GM03348 (cell line): ENCODE data around the gene TNP1.

Experiments used
- DNase-seq: peaks from one replicate; pipeline ENCODE4 v3.0.0; 2012; ENCODE audit warnings: low spot score

TNP1 gene

DNA sequence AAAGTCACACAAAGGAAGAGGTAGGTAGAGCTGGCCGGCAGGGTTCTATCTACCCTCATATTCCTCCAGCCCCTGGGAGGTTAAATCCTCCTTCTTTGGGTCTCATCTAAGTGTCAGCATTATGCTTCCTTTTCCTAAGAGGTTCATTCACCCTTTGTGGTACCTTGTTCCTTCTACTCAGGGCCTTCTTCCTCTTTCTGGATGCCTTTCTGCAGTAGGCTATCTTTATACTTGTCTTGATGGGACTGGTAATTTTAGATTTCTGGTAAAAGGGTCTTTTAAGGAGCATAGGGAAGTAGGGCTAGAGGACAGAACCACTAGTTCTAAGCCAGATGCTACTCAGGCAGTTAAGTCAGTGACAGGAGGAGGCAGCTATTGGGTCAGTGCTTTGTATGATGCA lies 13.7 kb upstream of the TNP1 start:
- DNase-seq = no peak

DNA sequence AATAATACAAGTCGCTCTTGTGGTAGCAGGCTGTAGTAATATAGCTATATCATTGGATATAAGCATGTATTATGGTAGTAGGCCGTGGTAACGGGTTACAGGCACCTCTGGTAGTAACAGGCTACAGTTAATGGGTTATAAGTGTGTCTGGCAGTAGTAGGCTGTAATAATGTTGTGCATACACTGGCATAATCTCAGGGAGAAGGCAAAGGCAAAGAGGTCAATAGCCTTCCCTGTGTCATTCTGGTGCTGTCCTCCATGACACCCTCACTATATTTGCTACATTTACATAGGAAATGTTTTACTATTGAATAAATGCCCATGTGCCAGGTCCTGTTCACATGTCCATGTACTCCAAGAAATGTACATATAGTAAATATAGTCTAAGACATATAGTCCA lies 12.8 kb upstream of the TNP1 start:
- DNase-seq = no peak

DNA sequence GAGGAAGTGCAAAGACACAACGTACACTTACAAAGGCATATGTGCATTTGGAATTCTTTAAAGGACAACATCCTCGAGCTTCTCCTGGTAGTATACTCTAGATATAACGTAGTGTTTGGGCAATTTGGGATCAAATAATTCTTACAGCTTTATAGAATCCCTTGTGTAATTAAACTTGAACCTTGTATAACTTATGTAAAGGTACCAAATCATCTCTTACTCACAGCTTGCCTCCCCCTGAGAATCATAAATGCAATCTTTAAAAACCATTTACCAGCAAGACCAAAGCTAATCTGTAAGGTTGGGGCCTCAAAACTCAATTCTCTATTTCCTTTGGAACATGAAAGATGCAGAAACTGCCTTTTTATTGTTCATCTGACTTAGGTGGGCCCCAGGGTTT lies 12.2 kb upstream of the TNP1 start:
- no peak for DNase-seq

- DNase-seq = no peak
Observed at GRCh38 chr2:216871333-216871934, 11.6 kb upstream of the TNP1 start.

DNA sequence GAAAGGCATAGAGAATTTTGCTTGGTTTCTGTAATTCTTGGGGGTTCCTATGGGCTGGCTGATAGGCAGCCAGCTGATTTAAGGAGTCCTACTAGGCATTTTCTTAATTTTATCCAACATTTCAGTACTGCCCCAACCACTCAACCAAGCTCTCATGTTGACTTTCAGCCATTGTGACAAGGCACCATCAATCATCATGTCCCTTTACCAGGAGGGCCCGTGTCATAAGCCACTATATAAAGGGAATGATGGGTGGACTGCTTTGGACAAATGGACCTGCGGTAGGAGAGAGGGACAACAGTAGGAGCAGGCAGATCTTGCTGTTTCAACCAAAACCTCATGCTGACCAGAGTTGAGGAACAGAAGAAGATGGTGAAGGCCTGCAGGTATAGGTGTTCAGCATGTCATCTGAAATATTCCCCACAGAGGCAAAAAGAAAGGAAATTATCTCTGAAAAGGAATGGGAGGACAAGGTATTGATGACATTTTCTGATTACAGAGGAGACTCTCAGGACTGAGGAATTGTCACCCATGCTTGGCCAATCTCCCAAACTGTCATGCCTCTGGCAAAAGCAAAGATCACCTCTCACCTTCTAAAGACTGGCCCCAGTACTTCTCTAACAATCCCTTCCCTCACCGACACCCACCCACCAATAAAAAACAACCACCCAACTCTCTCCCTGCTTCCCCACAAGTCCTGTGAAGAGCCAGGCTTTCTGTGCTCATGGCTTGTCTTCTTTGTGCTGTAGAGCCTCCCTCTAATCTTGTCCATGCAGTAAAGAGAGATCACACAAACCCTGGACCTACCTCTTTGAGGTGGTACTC lies 10.9 kb upstream of the TNP1 start:
- DNase-seq = no peak

GRCh38 chr2:216866515-216867095 lies 6.7 kb upstream of the TNP1 start:
- DNase-seq = no peak

- DNase-seq = no peak
Observed at GRCh38 chr2:216865658-216866057, 5.8 kb upstream of the TNP1 start.

DNA sequence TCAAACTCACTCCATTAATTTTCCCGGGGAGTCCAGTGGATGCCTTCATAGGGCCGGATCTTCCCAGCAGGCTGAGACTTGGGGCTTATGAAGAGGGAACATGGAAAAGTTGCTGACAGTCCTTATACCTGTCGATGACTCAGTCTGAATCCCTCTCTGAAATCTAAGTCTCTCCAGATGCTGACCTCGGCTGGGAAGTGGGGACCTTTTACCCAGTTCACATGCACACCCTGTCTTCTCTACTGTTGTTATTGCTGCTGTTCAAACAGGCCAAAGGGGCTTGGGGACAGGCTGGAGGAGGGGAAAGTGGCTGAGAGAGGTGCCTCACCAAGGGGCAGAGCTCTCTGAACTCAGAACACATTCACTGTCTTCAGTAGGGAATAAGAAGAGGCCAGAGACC lies 4.1 kb upstream of the TNP1 start:
- DNase-seq = no peak

GRCh38 chr2:216862628-216863398 lies 2.9 kb upstream of the TNP1 start:
- DNase-seq = no peak

DNA sequence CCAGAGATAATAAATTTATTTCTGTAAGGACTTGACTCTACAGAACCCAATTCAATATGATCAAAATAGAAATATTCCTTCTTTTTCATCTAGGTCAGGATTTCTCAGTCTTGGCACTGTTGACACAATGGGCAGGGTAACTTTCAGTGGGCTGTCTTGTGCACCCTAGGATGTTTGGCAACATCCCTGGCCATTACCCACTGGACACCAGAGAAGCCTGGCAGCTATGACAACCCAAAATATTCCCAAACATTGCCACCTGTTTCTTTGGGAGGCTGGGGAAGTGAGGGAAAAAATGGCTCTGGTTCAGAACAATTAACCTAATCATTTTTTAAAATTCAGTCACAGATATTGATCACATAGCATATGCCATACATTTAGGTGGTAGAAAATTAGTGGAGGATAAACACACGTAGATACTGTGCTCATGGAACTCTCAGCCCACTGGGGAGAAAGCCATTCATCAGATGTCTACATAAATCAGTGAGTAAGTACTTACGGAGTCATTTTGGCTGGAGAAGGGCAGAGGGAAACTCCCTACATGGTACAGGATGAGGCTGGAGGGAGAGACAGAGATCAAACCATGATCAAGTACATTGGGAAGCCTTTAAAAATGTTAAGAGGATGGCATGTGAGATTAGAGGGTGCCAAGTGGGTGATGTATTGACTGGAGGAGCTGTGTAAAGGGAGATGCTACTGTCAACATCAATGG lies 718 bp upstream of the TNP1 start:
- no peak for DNase-seq

GRCh38 chr2:216858312-216858711 lies 1.6 kb downstream of the TNP1 start:
- no peak for DNase-seq

GRCh38 chr2:216857131-216857550 lies 2.7 kb downstream of the TNP1 start:
- DNase-seq = peak; percentile 31

DNA sequence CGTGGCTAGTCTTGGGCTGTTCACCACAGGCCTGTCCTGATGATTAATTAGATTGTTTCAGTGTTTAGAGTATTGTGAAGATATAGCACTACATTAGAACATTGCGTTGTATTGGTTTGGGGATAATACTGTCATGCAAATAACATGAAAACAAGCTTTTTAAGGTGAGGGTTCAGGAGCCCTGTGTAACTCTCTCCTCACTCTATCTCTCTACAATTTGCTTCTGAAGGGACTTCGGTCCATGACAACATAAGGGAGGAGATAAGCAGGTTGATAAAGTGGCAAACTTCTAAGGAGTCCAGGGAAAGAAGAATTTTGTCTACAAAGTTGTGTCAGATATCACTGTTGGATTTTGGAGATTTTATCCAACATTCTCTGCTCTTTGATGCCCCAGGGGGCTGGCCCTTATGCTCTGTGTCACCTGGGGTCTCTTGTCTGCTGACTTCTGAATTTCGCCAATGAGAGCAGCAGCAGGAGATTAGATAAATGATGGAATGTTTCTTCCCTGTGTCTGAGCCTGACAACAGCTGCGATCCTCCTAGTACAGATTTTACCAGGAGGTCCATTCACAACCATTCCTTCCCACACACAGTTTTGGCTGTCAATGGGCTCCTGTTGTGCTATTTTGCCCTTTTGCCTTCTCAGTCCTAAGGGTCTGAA lies 3.3 kb downstream of the TNP1 start:
- no peak for DNase-seq

- DNase-seq = no peak
Observed at GRCh38 chr2:216855605-216856004, 4.3 kb downstream of the TNP1 start.

DNA sequence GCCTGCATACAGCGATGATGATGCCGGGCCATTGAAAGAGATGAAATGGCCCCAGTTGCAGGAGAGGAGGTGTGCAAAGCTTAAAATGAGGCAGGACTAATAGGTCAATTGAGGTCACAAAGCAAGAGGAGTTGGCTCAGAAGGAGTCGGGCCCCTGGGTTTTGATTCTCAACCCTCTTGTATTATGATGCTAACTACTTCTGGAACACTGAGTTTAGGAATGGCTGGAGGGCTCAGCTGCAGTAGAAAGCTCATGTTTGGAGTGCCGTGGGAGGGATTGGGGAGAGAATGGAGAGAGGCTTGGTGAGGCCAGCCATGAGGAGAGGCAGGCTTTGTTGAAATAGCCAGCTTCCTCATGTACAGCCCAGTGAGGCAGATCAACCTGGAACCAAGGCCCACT lies 4.8 kb downstream of the TNP1 start:
- no peak for DNase-seq

GRCh38 chr2:216851486-216852090 lies 8.3 kb downstream of the TNP1 start:
- DNase-seq = no peak

DNA sequence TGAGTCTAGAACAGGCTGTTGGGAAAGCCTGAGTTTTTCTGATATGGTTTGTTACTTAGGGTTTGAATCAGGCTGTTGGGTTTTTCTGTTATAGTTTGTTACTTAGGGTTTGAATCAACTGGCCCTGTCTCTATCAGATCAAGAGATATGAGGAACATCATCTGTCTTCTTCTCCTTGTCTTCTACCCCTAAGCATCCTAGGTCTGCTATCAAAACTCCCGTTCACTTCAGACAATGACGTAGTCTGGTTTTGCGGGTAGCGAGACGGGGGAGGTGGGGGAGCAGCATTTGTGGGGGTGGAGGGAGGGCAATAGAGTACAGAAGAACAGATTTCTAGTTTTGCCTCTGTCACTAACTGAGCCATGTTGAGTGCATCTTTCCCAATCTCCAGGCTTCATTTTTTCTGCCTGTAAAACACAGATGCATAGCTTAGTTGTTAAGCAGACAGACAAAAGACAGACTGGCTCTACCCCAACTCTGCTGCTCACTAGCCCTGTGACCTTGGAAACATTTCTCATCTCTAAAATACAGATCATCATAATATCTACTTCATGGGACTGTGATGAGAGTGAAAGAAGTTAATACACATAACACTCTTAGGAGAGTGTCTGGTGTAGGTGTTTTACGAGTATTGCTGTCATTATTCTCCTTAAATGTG lies 9.1 kb downstream of the TNP1 start:
- no peak for DNase-seq

- no peak for DNase-seq
Observed at GRCh38 chr2:216849987-216850386, 9.9 kb downstream of the TNP1 start.

GRCh38 chr2:216845426-216845825 lies 14.4 kb downstream of the TNP1 start:
- no peak for DNase-seq

DNA sequence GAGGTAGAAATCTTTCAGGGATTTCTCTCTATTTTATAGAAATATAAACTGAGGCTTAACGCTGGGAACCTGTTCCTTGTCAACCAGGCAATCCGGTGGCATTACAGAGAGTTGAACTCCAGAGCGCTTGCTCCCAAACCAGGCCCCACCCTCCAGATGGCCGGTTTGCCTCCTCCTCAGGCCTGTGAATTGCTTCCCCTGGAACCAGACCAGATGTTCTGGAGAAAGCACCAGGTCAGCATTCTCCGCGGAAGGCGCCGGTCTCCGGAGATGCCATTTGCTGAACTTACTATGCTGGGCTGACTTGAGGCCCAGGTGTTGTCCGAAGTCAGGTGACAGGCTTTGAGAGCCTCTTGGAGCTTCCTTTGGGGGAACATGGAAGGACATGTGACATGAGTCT lies 17.2 kb downstream of the TNP1 start:
- peak; percentile 52 for DNase-seq

DNA sequence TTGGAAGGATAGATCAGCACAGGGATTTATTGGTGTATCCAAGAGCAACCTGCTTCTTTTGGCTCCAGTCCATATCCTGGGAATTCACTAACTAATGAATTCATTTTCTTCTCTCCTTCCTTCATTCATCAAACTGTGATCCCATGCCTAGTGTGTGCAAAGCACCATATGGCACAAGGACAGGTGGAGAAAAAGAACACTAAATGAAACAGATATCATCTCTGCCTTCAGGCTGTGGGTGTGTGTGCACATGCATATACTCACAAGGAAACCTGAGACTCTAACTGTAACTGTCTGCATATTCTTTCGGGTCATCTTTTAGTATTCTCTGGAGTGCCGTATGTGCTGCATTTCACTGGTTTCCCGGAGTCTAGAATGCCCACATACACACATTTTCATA lies 20.2 kb downstream of the TNP1 start:
- DNase-seq = no peak
